ENCODE results near the gene ARHGAP31. TPM values are rescaled to one million over a fixed set of nuclear protein-coding genes. Genes with fewer than 3 reads are reported as not detected.

The ARHGAP31 gene
- total and polyA plus RNA-seq, 10 of the 15 experiments (the other 5 are each of a cell fraction or from before 2014, with no cell fraction given) = 0.97 to 29.8 (median 10.3) TPM

DNA sequence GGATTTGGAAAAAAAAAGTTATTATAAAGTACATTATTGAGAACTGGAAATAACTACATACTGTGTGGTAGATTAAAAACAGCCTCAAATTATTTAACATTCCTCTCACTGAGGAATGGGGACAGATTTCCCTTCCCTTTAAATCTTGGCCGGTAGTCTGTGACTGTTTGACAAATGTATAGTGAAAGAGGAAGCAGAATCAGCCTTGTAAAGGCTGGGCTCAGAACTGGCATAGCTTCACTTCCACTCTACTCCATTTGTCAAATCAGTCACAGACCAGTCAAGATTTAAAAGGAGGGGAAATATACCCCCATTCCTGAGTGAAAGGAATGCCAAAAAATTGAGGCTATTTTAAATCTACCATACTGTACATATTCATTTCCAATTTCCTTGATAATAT lies 35.3 kb upstream of the ARHGAP31 start:
- no peaks in the 10 kb centered on the region for H3K36me3 ChIP-seq (ENCODE audit: control insufficient read depth in 2 of 2, insufficient read depth in 2 of 2, low read length in 1 of 2)
- FAIRE-seq (no peak), DNase-seq (ENCODE audit: low read depth, low spot score) (no peak), ATAC-seq (peak; percentile 96)
- POLR2A ChIA-PET = interaction anchor here (1.8 kb wide), 1 partner anchor 205 kb away, joined by 7 read pairs; the partner anchor contains the start of gene TMEM39A
- H3K4me3 ChIP-seq = no peak overlapping the region
- TF ChIP-seq SPI1 (IDR thresholded peaks at IDR 0.05; ENCODE audit: borderline replicate concordance, insufficient read depth, low read depth, low read length) (peak; percentile 50; the same call in 1 of the 2 replicates), IKZF2 (IDR thresholded peaks at IDR 0.05) (peak in 1 of 2 experiments; percentile 32; a peak in 2 of 4 replicates), ZNF622 (IDR thresholded peaks at IDR 0.05) (no peak), IKZF1 (conservative IDR thresholded peaks at IDR 0.05) (0 out of 2 replicates have a peak, but pooled peaks have one; percentile 35)
- WGBS (ENCODE audit: insufficient coverage, insufficient replicate concordance, low lambda C conversion rate, missing lambda C conversion rate) = 0% methylated on average over 1 of the region's 1 CpG
- intact Hi-C loops (cut with micrococcal nuclease; ENCODE audit: unreplicated experiment) (no loop called here), in situ Hi-C loops (cut with MboI) (no loop called here)
- H4K20me1 ChIP-seq (ENCODE audit: control insufficient read depth, insufficient read depth) = no peaks in the 10 kb centered on the region
- SMC1A ChIA-PET (ENCODE audit: uncharacterized antibody, unreplicated experiment) = interaction anchor here (0.6 to 2.6 kb wide), 7 partner anchors 10 to 100 kb away, joined by 3 to 16 read pairs (median 4); partner anchors contain the start of gene B4GALT4
- H3K27me3 ChIP-seq (replicated peaks in 1 of 2; ENCODE audit: control insufficient read depth in 2 of 2, insufficient read depth in 2 of 2, low read length in 1 of 2) = no peaks in the 10 kb centered on the region
- H3K4me1 ChIP-seq (ENCODE audit: control insufficient read depth, insufficient read depth, low read length) = peaks cover 10% of the 10 kb centered on the region; the same call in 1 of the 2 replicates
- H3K79me2 ChIP-seq (ENCODE audit: control insufficient read depth, insufficient read depth, low read length) = no peaks in the 10 kb centered on the region
- RAD21 ChIA-PET (ENCODE audit: unreplicated experiment) = interaction anchor here (1.5 to 1.9 kb wide), 4 partner anchors 14 to 422 kb away, joined by 3 to 24 read pairs (median 6); partner anchors contain the start of genes ARHGAP31 and B4GALT4
- no peak overlapping the region for H3K4me2 ChIP-seq (ENCODE audit: control insufficient read depth, insufficient read depth)
- no peak overlapping the region for H3K9ac ChIP-seq (ENCODE audit: control insufficient read depth, insufficient read depth, low read length)
- H3K27ac ChIP-seq (ENCODE audit: control insufficient read depth, insufficient read depth) = no peak overlapping the region
- CTCF ChIA-PET = interaction anchor here (0.9 to 3.6 kb wide), 9 partner anchors 13 to 482 kb away, joined by 3 to 34 read pairs (median 4); partner anchors contain the start of gene B4GALT4
- peaks cover 2% of the 10 kb centered on the region; the same call in 1 of the 3 replicates for H3K9me3 ChIP-seq (replicated peaks; ENCODE audit: control insufficient read depth, insufficient read depth, low read length)
- BruUV-seq (replicated peaks) = no TSS peak
- peak overlapping the region; percentile 71 for H2AFZ ChIP-seq (ENCODE audit: control insufficient read depth, low read depth, low read length)

GRCh38 chr3:119259821-119260220 lies 34.4 kb upstream of the ARHGAP31 start:
- SMC1A ChIA-PET (ENCODE audit: uncharacterized antibody, unreplicated experiment) = interaction anchor here (1.9 to 2.6 kb wide), 2 partner anchors 11 to 19 kb away, joined by 10 to 16 read pairs; partner anchors contain the start of gene B4GALT4
- RAD21 ChIA-PET (ENCODE audit: unreplicated experiment) = no interaction called here
- Histone ChIP-seq H3K9ac (ENCODE audit: control insufficient read depth, insufficient read depth, low read length) (no peak overlapping the region), H3K9me3 (replicated peaks; ENCODE audit: control insufficient read depth, insufficient read depth, low read length) (peaks cover 2% of the 10 kb centered on the region; the same call in 1 of the 3 replicates), H3K4me3 (no peak overlapping the region), H3K27me3 (replicated peaks in 1 of 2; ENCODE audit: control insufficient read depth in 2 of 2, insufficient read depth in 2 of 2, low read length in 1 of 2) (no peaks in the 10 kb centered on the region), H3K4me1 (ENCODE audit: control insufficient read depth, insufficient read depth, low read length) (peaks cover 10% of the 10 kb centered on the region; the same call in 1 of the 2 replicates), H3K36me3 (ENCODE audit: control insufficient read depth in 2 of 2, insufficient read depth in 2 of 2, low read length in 1 of 2) (no peaks in the 10 kb centered on the region), H2AFZ (ENCODE audit: control insufficient read depth, low read depth, low read length) (no peak overlapping the region), H3K4me2 (ENCODE audit: control insufficient read depth, insufficient read depth) (no peak overlapping the region), H4K20me1 (ENCODE audit: control insufficient read depth, insufficient read depth) (no peaks in the 10 kb centered on the region), H3K27ac (ENCODE audit: control insufficient read depth, insufficient read depth) (no peak overlapping the region), H3K79me2 (ENCODE audit: control insufficient read depth, insufficient read depth, low read length) (no peaks in the 10 kb centered on the region)
- POLR2A ChIA-PET = no interaction called here
- intact Hi-C loops (cut with micrococcal nuclease; ENCODE audit: unreplicated experiment) = no loop called here
- in situ Hi-C loops (cut with MboI) = no loop called here
- WGBS (ENCODE audit: insufficient coverage, insufficient replicate concordance, low lambda C conversion rate, missing lambda C conversion rate) = 93% methylated on average over 4 of the region's 4 CpGs
- no peak for ATAC-seq
- no peak for DNase-seq (ENCODE audit: low read depth, low spot score)
- CTCF ChIA-PET = interaction anchor here (1.2 to 3.5 kb wide), 4 partner anchors 14 to 93 kb away, joined by 3 to 34 read pairs (median 9); partner anchors contain the start of gene B4GALT4
- TF ChIP-seq HDAC2 (IDR thresholded peaks at IDR 0.05) = no peak
- TF ChIP-seq ZNF207 (IDR thresholded peaks at IDR 0.05; ENCODE audit: borderline replicate concordance) = no peak
- no peak for TF ChIP-seq BMI1 (IDR thresholded peaks at IDR 0.05; ENCODE audit: borderline replicate concordance)
- no peak for TF ChIP-seq TCF3 (IDR thresholded peaks at IDR 0.05; ENCODE audit: borderline replicate concordance, insufficient read depth, low read depth, low read length)
- TF ChIP-seq SMARCA5 (IDR thresholded peaks at IDR 0.05) = no peak
- BruUV-seq (replicated peaks) = no TSS peak
- no peak for FAIRE-seq
